ENCODE results near the gene CALML3. TPM values are rescaled to one million over a fixed set of nuclear protein-coding genes. Genes with fewer than 3 reads are reported as not detected.

Gene CALML3
- total and polyA plus RNA-seq, 4 donors = 0.02 to 0.11 (median 0.04) TPM; not detected in 1

DNA sequence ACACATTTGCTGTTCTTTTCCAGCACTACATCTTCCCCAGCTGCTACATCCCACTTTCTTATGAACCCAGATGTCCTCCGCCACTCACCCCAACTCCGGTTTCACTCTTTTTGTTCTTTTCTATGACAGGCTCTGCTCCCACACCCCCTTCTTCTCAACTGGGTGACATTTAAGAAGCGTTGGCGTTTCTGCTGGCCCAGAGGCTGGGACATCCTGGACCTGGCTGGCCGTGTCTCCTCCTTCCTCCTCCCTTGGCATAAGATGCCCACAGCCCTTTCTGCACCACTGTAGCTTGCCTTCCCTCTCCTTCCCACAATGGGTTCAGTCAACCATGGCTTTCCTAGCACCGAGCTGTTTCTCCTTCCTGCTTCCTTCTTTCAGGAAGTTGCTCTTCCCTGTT is 16.0 kb upstream of the CALML3 start:
- no peak overlapping the region for H3K4me3 ChIP-seq
- no peak overlapping the region for H3K27ac ChIP-seq (ENCODE audit: low read depth in 1 of 2, low read length in 1 of 2)
- 90 to 92% methylated on average over 6 of the region's 6 CpGs for WGBS, 2 donors
- ATAC-seq (ENCODE audit: insufficient read depth, low FRiP score) (no peak), DNase-seq (no peak)
- no peaks in the 10 kb centered on the region for H3K27me3 ChIP-seq (ENCODE audit: control insufficient read depth in 3 of 3, insufficient read depth in 3 of 3, low read length in 2 of 3)
- no peaks in the 10 kb centered on the region for H3K9me3 ChIP-seq (ENCODE audit: control insufficient read depth in 4 of 4, insufficient read depth in 3 of 4, low read length in 3 of 4)
- TF ChIP-seq, protein P1, sequence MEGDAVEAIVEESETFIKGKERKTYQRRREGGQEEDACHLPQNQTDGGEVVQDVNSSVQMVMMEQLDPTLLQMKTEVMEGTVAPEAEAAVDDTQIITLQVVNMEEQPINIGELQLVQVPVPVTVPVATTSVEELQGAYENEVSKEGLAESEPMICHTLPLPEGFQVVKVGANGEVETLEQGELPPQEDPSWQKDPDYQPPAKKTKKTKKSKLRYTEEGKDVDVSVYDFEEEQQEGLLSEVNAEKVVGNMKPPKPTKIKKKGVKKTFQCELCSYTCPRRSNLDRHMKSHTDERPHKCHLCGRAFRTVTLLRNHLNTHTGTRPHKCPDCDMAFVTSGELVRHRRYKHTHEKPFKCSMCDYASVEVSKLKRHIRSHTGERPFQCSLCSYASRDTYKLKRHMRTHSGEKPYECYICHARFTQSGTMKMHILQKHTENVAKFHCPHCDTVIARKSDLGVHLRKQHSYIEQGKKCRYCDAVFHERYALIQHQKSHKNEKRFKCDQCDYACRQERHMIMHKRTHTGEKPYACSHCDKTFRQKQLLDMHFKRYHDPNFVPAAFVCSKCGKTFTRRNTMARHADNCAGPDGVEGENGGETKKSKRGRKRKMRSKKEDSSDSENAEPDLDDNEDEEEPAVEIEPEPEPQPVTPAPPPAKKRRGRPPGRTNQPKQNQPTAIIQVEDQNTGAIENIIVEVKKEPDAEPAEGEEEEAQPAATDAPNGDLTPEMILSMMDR (IDR thresholded peaks at IDR 0.05; ENCODE audit: control extremely low read depth, extremely low read depth) = no peak
- H3K4me1 ChIP-seq (ENCODE audit: control insufficient read depth in 5 of 5, insufficient read depth in 5 of 5, low read length in 5 of 5) = peaks cover 0 to 19% (median 5%) of the 10 kb centered on the region in 5 donors
- H3K36me3 ChIP-seq (ENCODE audit: control insufficient read depth in 4 of 4, insufficient read depth in 4 of 4, low read length in 4 of 4) = no peaks in the 10 kb centered on the region
- no peak overlapping the region for H3K9ac ChIP-seq (ENCODE audit: insufficient read depth in 1 of 2, low read length in 2 of 2)

GRCh38 chr10:5509236-5509635 is 15.5 kb upstream of the CALML3 start:
- no peak overlapping the region for H3K9ac ChIP-seq (ENCODE audit: insufficient read depth in 1 of 2, low read length in 2 of 2)
- H3K36me3 ChIP-seq (ENCODE audit: control insufficient read depth in 4 of 4, insufficient read depth in 4 of 4, low read length in 4 of 4) = no peaks in the 10 kb centered on the region
- no peak overlapping the region for H3K4me3 ChIP-seq
- TF ChIP-seq, protein P1 (IDR thresholded peaks at IDR 0.05; ENCODE audit: control extremely low read depth, extremely low read depth) = no peak
- H3K27me3 ChIP-seq (ENCODE audit: control insufficient read depth in 3 of 3, insufficient read depth in 3 of 3, low read length in 2 of 3) = no peaks in the 10 kb centered on the region
- DNase-seq = no peak
- no peak overlapping the region for H3K27ac ChIP-seq (ENCODE audit: low read depth in 1 of 2, low read length in 1 of 2)
- WGBS, 2 donors = 96 to 99% methylated on average over 9 of the region's 9 CpGs
- H3K9me3 ChIP-seq (ENCODE audit: control insufficient read depth in 4 of 4, insufficient read depth in 3 of 4, low read length in 3 of 4) = no peaks in the 10 kb centered on the region
- no peak for ATAC-seq (ENCODE audit: insufficient read depth, low FRiP score)
- H3K4me1 ChIP-seq (ENCODE audit: control insufficient read depth in 5 of 5, insufficient read depth in 5 of 5, low read length in 5 of 5) = peaks cover 0 to 14% (median 5%) of the 10 kb centered on the region in 5 donors

DNA sequence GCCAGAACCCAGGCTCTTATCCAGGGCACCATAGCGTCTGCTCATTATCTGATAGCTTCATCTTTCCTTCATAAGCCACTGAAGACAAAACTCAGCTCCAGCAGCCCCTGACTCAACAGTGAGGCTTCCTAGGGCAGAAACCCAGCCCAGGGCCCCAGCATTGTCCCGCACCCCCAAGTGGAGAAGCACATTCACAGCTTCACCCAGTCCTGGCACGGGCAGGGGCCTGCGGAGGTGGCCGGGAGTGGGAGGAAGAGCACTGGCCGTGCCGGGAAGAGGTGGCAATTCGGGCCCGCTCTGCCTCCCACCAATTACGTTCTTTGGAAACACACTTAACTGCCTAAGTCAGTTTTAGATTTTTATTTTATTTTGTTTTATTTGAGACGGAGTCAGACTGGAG is 15.1 kb upstream of the CALML3 start:
- H3K4me3 ChIP-seq = no peak overlapping the region
- peaks cover 0 to 14% (median 5%) of the 10 kb centered on the region in 5 donors for H3K4me1 ChIP-seq (ENCODE audit: control insufficient read depth in 5 of 5, insufficient read depth in 5 of 5, low read length in 5 of 5)
- H3K27ac ChIP-seq (ENCODE audit: low read depth in 1 of 2, low read length in 1 of 2) = no peak overlapping the region
- H3K27me3 ChIP-seq (ENCODE audit: control insufficient read depth in 3 of 3, insufficient read depth in 3 of 3, low read length in 2 of 3) = no peaks in the 10 kb centered on the region
- no peak overlapping the region for H3K9ac ChIP-seq (ENCODE audit: insufficient read depth in 1 of 2, low read length in 2 of 2)
- WGBS, 2 donors = 94% methylated on average over 11 of the region's 11 CpGs
- H3K36me3 ChIP-seq (ENCODE audit: control insufficient read depth in 4 of 4, insufficient read depth in 4 of 4, low read length in 4 of 4) = no peaks in the 10 kb centered on the region
- H3K9me3 ChIP-seq (ENCODE audit: control insufficient read depth in 4 of 4, insufficient read depth in 3 of 4, low read length in 3 of 4) = no peaks in the 10 kb centered on the region
- TF ChIP-seq, protein P1 (IDR thresholded peaks at IDR 0.05; ENCODE audit: control extremely low read depth, extremely low read depth) = no peak
- ATAC-seq (ENCODE audit: insufficient read depth, low FRiP score) = no peak
- DNase-seq = no peak

Data from lung (tissue), 12 donors.